ENCODE measurements around the gene HAPLN1. TPM values are rescaled to one million over a fixed set of nuclear protein-coding genes. Genes with fewer than 3 reads are reported as not detected.

Gene HAPLN1
- under 0.01 TPM in 1 of 2 replicates, not detected in the other for total RNA-seq

DNA sequence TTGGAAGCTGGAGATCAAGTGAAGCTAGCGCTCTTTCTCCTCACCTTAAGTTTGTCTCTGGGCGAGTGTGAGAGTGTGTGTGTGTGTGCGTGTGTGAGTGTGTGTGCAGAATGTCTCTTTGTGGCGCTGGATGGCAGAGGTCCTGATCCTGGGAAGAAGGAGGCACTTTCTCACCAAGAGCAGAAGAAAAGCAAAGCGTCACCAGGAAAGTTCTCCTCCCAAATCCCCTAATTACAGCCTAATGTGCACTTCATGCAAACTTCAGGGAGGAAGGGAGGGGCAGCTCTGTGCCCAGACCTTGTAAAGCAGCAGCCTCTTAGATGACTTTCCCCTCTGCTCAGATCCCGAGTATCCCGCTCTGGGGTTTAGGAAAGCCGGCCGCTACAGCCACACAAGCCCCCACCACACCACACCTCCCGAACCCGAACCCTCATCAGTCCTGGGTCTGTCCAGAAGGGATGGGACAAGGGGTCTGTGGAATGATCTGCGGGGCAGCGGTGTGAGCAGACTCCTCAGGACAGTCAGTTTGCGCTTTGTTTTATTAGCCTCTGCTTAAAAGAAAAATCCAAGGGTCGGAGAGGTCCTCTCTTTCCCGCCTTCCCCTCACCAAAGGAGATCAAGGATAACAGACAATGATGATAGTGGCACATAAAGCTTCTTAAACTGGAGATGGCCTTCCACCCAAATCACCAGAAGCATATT lies at the start of gene HAPLN1:
Gene HAPLN1 (minus strand): TSS at position 20 of the 702 bp plus-strand sequence. CDS start 47,332 bp downstream, outside the sequence.

Other genes starting within 250 kb of the HAPLN1 start
- gene VCAN, start 249.1 kb downstream of the HAPLN1 start, total RNA-seq, result 16.2 and 145 TPM in 2 replicates

All from tracheal epithelial cell (primary cell).